WTC11 (cell line): ENCODE data around the gene GAS6.

Experiments
- CREB1 ChIP-seq: sonication (generic); formaldehyde crosslinking; IDR thresholded peaks from 2 replicates; pipeline ENCODE4 v1.8.0; 2023; ENCODE audit warnings: mild to moderate bottlenecking, missing genetic modification reagents
- ZMAT4 ChIP-seq: fragments of 250-450 bp; sonication (Bioruptor Pico); IDR thresholded peaks from 2 replicates; pipeline ENCODE4 v1.9.0; 2021; ENCODE audit warnings: mild to moderate bottlenecking
- ZNF263 ChIP-seq: sonication (generic); formaldehyde crosslinking; IDR thresholded peaks from 2 replicates; pipeline ENCODE4 v1.8.1; 2022; ENCODE audit warnings: low read depth, mild to moderate bottlenecking, moderate library complexity, missing genetic modification reagents
- TF ChIP-seq, protein P1 (sequence below): fragments of 200-600 bp; IDR thresholded peaks from 2 replicates; pipeline ENCODE4 v1.8.0; 2022; ENCODE audit warnings: antibody characterized with exemption
- TF ChIP-seq, protein P2 (sequence below): sonication (generic); formaldehyde crosslinking; IDR thresholded peaks from 2 replicates; pipeline ENCODE4 v1.8.1; 2023; ENCODE audit warnings: mild to moderate bottlenecking, moderate library complexity, missing genetic modification reagents
- TF ChIP-seq, protein P3 (sequence below): sonication (generic); formaldehyde crosslinking; conservative IDR thresholded peaks from 2 replicates; pipeline ENCODE4 v1.8.1; 2023; ENCODE audit warnings: mild to moderate bottlenecking, low read depth, missing genetic modification reagents, moderate library complexity

DNA sequence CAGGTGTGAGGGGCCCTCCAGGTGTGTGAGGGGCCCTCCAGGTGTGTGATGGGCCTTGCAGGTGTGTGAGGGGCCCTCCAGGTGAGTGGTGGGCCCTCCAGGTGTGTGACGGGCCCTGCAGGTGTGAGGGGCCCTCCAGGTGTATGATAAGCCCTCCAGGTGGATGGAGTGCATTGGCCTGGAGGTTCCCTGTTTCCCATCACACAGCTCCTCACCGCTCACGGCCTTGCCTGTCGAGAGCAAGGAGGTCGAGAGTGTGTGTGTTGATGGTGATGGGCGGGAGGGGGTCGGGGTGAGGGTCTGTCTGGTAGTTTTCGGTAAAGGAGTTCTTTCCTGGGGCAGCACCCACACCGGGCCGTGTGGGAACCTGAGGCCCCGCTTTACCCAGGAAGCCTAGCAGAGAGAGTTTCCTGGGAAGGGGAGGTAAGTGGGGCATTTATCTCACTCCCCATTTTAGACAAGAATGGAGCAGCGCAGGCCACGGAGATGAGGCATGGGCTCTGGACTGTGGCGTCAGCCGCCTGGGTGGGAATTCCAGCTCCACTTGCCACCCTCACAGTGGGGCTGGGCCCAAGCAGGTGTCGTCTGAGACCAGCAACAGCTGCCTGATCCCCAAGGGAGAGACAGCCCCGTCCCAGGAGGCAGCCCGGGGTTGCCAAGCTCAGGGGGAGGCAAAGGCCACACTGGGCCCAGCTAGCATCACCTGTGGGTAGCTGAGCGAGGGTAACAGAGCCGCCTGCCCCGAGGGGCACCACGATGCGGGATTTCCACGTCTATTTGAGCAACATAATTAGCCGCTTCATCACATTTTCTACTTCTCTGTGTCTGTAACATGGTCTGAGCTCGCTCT, 10.9 kb upstream of the GAS6 start:
- TF ChIP-seq, protein P1, sequence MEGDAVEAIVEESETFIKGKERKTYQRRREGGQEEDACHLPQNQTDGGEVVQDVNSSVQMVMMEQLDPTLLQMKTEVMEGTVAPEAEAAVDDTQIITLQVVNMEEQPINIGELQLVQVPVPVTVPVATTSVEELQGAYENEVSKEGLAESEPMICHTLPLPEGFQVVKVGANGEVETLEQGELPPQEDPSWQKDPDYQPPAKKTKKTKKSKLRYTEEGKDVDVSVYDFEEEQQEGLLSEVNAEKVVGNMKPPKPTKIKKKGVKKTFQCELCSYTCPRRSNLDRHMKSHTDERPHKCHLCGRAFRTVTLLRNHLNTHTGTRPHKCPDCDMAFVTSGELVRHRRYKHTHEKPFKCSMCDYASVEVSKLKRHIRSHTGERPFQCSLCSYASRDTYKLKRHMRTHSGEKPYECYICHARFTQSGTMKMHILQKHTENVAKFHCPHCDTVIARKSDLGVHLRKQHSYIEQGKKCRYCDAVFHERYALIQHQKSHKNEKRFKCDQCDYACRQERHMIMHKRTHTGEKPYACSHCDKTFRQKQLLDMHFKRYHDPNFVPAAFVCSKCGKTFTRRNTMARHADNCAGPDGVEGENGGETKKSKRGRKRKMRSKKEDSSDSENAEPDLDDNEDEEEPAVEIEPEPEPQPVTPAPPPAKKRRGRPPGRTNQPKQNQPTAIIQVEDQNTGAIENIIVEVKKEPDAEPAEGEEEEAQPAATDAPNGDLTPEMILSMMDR: no peak
- no peak for TF ChIP-seq ZMAT4
- TF ChIP-seq ZNF263 (CRISPR knock-in tag): no peak
- TF ChIP-seq, protein P2, sequence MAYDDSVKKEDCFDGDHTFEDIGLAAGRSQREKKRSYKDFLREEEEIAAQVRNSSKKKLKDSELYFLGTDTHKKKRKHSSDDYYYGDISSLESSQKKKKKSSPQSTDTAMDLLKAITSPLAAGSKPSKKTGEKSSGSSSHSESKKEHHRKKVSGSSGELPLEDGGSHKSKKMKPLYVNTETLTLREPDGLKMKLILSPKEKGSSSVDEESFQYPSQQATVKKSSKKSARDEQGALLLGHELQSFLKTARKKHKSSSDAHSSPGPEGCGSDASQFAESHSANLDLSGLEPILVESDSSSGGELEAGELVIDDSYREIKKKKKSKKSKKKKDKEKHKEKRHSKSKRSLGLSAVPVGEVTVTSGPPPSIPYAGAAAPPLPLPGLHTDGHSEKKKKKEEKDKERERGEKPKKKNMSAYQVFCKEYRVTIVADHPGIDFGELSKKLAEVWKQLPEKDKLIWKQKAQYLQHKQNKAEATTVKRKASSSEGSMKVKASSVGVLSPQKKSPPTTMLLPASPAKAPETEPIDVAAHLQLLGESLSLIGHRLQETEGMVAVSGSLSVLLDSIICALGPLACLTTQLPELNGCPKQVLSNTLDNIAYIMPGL (CRISPR knock-in tag): no peak
- no peak for TF ChIP-seq CREB1
- TF ChIP-seq, protein P3, sequence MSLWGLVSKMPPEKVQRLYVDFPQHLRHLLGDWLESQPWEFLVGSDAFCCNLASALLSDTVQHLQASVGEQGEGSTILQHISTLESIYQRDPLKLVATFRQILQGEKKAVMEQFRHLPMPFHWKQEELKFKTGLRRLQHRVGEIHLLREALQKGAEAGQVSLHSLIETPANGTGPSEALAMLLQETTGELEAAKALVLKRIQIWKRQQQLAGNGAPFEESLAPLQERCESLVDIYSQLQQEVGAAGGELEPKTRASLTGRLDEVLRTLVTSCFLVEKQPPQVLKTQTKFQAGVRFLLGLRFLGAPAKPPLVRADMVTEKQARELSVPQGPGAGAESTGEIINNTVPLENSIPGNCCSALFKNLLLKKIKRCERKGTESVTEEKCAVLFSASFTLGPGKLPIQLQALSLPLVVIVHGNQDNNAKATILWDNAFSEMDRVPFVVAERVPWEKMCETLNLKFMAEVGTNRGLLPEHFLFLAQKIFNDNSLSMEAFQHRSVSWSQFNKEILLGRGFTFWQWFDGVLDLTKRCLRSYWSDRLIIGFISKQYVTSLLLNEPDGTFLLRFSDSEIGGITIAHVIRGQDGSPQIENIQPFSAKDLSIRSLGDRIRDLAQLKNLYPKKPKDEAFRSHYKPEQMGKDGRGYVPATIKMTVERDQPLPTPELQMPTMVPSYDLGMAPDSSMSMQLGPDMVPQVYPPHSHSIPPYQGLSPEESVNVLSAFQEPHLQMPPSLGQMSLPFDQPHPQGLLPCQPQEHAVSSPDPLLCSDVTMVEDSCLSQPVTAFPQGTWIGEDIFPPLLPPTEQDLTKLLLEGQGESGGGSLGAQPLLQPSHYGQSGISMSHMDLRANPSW: no peak
